Activated T-helper 1 cell treated with Interleukin-2 at 50 U/mL for 16 hours (primary cell): Measurements from ENCODE around the gene SLC25A40.
A peak's percentile ranks its signal among the peaks of the same experiment; 100 is the strongest.
"Not testable (repeated sequence)": the region's sequence is repeated elsewhere in the genome, so short reads cannot be mapped to it uniquely, and the experiment has no call there.

ENCODE experiments used
- DNase-seq: peaks from one replicate; pipeline ENCODE4 v3.0.0-alpha.2; 2020; ENCODE audit warnings: low read depth

Gene SLC25A40, protein sequence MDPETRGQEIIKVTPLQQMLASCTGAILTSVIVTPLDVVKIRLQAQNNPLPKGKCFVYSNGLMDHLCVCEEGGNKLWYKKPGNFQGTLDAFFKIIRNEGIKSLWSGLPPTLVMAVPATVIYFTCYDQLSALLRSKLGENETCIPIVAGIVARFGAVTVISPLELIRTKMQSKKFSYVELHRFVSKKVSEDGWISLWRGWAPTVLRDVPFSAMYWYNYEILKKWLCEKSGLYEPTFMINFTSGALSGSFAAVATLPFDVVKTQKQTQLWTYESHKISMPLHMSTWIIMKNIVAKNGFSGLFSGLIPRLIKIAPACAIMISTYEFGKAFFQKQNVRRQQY

GRCh38 chr7:87876040-87876868 is at the start of gene SLC25A40, which contains the start of gene DBF4:
Gene SLC25A40, minus strand, starts transcription at chr7:87876360. Its CDS starts 17,633 bp downstream, at chr7:87858727.
Gene DBF4, plus strand, starts transcription at chr7:87876493. Its CDS starts 240 bp downstream, at chr7:87876733.
- peak; percentile 93 for DNase-seq

- not testable (repeated sequence) for DNase-seq
These were observed 46.7 kb upstream of the SLC25A40 start for GRCh38 chr7:87922759-87923395.

DNA sequence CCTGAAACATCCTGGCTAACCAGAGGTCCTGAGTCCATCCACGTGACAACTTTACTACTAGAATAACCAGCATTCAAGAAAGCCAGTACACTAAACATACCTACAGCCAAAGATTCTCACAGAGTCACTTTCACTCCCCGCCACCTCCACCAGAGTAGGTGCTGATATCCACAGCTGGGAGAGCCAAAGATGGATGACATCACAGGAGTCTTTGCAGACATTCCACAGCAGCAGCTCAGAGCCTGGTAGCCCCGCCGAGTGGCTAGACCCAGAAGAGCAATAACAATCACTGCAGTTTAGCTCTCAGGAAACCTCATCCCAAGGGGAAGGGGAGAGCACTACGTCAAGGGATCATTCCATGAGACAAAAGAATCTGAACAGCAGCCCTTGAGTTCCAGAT is 44.4 kb upstream of the SLC25A40 start:
- DNase-seq, result no peak

- DNase-seq, result no peak
These were observed 43.7 kb upstream of the SLC25A40 start for GRCh38 chr7:87919875-87920274.

- DNase-seq, result no peak
These were observed 42.6 kb upstream of the SLC25A40 start for GRCh38 chr7:87918740-87919139.

DNA sequence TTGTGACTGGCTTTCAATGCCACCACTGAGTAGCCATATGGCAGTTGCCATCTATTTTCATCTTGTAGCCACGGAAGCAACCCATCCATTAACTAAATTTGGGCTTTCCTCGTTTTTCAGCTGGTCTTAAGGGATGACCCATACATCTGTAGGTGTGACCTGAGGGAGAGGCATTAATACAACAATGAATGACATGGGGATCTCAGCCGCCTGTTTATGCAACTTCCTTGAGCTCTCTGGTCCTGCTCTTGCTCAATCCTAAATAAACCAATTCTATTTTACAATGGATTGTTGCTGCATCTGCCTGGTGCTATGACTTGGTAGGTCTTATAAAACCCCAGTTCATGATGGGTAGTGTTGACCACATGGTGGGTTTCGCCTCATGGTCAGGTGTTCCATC is 36.0 kb upstream of the SLC25A40 start:
- no peak for DNase-seq

- DNase-seq, result not testable (repeated sequence)
These were observed 32.7 kb upstream of the SLC25A40 start for GRCh38 chr7:87908814-87909213.

DNA sequence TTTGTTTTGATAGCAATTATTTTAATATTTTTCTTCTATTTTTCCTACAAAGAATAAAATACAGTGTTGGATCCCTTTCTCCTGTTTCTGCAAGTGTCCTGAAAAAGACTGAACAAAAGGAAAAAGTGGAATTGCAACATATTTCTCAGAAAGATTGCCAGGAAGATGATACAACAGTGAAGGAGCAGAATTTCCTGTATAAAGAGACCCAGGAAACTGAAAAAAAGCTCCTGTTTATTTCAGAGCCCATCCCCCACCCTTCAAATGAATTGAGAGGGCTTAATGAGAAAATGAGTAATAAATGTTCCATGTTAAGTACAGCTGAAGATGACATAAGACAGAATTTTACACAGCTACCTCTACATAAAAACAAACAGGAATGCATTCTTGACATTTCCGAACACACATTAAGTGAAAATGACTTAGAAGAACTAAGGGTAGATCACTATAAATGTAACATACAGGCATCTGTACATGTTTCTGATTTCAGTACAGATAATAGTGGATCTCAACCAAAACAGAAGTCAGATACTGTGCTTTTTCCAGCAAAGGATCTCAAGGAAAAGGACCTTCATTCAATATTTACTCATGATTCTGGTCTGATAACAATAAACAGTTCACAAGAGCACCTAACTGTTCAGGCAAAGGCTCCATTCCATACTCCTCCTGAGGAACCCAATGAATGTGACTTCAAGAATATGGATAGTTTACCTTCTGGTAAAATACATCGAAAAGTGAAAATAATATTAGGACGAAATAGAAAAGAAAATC is 31.2 kb upstream of the SLC25A40 start:
- not testable (repeated sequence) for DNase-seq

DNA sequence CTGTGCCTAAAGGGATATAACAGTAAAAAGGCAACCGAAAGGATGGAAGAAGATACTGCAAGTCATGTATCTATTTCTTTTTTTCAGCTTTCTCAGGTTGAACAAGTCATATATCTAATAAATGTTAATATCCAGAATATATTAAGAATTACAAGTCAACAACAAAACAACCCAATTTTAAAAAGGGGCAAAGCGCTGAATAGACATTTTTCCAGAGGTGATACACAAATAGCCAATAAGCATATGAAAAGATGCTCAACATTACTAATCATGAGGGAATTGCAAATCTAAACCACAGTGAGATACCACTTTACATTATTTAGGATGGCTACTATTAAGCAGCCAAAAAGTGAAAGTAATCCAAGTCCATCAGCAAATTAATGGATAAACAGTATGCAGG is 23.1 kb upstream of the SLC25A40 start:
- DNase-seq, result no peak

GRCh38 chr7:87895363-87895762 is 19.2 kb upstream of the SLC25A40 start:
- no peak for DNase-seq

DNA sequence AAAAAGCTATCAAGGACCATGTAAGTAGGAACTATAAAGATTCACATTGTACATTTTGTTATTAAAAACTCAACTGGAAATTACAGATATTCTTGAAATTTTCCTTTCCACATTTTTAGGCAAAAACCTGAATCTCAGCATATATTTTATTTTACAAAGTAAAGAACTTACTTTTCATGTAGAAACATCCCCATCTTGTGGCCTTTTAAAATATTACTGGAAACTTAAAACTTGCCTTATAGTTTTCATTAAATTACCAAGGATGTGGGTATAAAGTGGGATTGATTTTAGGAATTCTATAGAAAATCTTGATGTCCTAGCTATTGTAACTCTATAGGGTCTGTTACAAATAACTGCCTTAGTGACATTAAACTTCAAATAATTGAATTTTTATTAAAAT is 10.7 kb upstream of the SLC25A40 start:
- no peak for DNase-seq

DNA sequence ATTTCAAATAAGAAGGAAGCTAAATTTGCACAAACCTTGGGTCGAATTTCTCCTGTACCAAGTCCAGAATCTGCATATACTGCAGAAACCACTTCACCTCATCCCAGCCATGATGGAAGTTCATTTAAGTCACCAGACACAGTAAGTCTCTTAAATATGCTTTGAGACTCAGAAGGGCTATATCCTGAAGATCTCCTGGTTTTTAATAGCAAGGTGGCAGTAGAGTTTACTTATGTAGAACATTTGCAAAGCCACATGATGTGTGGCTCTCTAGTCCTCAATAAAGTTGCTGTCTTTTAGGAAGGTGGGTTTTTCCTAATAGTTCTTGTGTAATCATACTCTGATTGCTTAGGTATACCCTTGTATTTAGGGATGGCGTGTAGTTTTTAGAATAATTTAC is 8.9 kb upstream of the SLC25A40 start:
- no peak for DNase-seq

DNA sequence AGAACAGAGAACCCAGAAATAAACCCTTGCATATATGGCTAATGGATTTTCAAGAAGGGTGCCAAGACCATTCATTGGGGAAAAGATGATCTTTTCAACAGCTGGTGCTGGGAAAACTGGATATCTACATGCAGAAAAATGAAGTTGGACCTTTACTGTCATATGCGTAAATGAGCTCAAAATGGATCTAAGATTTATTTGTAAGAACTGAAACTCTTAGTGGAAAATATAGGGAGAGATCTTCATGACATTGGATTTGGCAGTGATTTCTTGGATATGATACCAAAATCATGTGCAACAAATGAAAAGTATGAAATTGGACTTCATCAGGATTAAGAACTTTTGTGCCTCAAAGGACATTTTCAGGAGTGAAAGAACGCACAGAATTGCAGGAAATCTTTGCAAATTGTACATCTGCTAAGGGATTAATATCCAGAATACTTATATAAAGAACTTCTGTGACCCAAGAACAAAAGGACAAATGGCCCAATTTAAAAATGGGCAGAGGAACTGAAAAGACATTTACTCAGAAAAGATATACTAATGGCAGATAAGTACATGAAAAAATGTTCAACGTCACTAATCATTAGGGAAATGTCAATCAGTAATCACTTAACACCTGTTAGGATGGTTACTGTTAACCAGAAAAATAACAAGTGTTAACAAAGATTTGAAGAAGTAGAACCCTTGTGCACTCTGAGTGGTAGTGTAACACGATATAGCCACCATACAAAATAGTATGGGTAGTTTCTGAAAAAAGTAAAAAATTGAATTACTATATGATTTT is 6.2 kb upstream of the SLC25A40 start:
- DNase-seq, result no peak

DNA sequence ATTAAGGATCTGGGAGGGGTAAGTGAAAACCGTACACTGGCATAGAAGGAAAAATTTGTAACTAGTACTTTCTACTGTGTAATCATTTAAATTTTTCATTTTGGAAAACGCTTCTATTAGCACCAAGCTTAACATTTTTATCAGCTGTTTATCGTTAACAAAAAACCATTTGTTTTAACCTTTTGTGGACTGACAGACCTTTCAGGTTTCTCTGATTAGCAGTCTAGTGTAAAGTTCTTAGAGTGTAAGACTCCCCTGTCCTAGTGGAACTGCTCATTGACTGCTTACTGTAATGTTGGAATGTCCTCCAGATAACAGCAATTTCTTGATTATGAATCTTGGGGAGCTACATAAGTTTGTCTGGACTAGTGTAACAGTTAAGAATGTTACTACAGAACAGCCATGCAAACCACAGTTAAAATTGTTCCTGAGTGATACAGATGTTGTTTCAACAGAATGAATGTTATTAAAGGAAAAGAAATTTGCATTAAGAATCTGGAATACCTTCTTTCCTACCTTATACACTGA is 2.1 kb upstream of the SLC25A40 start:
- no peak for DNase-seq

DNA sequence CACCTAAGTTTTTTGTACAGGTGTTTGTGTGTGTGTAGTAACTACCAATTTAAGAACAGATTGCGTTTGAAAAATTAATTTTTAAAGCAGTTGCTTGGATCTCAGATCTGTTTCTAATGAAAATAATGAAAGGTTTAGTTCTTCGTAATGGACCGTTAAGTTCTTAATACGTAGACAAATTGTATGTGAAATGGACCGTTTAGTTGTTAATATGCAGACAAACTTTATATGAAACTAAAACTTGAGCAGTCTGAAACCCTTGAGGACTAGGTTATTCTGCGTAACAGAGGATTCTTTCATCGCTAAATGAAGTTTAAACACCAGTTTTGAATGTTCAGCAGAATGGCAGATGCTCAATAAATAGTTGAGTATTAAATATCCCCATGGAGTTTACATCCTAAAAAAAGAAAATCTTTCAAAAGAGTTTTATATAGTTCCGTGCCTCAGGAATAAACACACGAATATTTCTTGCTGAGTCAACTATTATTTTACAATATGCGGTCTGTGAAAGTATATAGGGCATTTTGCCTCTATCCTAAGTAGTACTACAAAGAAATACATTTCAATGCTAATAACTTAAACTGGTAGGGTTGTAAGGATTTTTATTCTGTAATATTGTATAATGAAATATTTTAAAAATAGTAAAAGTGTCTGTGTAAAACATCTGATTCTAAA is 1.3 kb upstream of the SLC25A40 start:
- no peak for DNase-seq

GRCh38 chr7:87876869-87877234 is 692 bp upstream of the SLC25A40 start:
- DNase-seq, result peak; percentile 21

- peak; percentile 5 for DNase-seq
These were observed 765 bp downstream of the SLC25A40 start for GRCh38 chr7:87875151-87876039.

DNA sequence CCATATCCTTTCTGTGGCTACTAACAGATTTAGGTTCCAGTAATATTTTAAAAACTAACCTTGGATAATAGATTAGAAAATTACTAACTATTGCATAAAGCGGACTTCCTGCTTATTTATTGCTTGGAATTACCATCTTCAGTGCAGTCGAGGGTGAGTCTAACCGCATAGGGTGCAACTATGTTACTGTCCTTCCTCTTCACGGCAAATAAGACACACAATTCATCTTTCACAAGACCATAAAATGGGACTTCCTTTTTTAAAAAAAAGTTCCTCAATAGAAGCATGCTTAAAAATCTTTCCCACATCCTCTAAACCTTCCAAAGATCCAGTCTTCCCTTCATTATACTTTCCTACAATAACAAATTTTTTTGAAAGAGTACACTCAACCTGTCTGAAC is 2.1 kb downstream of the SLC25A40 start:
- DNase-seq, result no peak

DNA sequence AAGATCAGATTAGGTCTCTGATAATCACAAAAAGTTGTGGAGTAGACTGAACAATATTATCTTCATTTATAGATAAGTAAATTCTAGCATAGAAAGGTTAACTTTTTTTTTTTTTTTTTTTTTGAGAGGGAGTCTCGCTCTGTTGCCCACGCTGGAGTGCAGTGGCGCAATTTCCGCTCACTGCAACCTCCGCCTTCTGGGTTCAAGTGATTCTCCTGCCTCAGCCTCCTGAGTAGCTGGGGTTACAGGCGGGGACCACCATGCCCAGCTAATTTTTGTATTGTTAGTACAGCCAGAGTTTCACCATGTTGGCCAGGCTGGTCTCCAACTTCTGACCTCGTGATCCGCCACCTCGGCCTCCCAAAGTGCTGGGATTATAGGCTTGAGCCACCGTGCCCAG is 2.8 kb downstream of the SLC25A40 start:
- DNase-seq, result not testable (repeated sequence)
